ENCODE results near the gene OSCP1. TPM values are rescaled to one million over a fixed set of nuclear protein-coding genes. Genes with fewer than 3 reads are reported as not detected.

OSCP1 gene
- total and polyA plus RNA-seq, 2 donors (not counting 1 experiment from before 2014, with no cell fraction given), result 0.16 to 0.94 TPM

DNA sequence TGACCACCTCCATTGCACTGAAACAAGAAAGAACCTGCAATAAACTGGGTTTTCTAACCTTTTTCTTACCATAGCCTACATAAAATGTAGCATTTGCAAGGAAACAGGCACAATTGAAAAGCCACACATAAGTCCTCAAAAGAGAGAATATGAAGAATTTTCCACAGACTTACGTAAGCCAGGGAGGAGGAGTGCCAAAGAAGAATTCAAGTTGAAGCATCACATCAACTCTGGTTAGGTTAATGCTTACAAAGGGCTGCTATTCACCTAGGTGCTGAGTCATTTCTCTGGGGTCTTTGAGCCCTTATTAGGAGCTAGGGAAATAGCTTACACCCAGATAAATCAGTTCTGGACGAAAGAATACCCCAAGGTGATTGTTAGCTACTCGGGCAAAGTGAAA is 9.6 kb downstream of the OSCP1 start:
- WGBS (ENCODE audit: insufficient coverage), result 96% methylated on average over 2 of the region's 3 CpGs
- Histone ChIP-seq H3K4me2 (replicated peaks; ENCODE audit: low read depth, low read length, poor library complexity, severe bottlenecking) (no peak overlapping the region), H3K9ac (ENCODE audit: low read length) (no peak overlapping the region), H3K79me2 (ENCODE audit: control insufficient read depth, insufficient read depth, low read length) (no peaks in the 10 kb centered on the region), H3K27ac (ENCODE audit: low read length in 2 of 2) (no peak overlapping the region), H2AFZ (ENCODE audit: insufficient read depth, low read depth, low read length, poor library complexity, severe bottlenecking) (no peak overlapping the region), H3K27me3 (replicated peaks in 1 of 4; ENCODE audit: control extremely low read depth in 1 of 4, control insufficient read depth in 3 of 4, insufficient read depth in 4 of 4, low read length in 3 of 4) (peaks cover 0 to 3% (median 0%) of the 10 kb centered on the region in 4 experiments), H3K9me3 (ENCODE audit: control extremely low read depth in 1 of 3, control insufficient read depth in 2 of 3, insufficient read depth in 1 of 3, low read length in 2 of 3) (no peaks in the 10 kb centered on the region), H3K4me3 (ENCODE audit: control extremely low read depth in 1 of 5, extremely low read depth in 1 of 5, insufficient read depth in 1 of 5, low read depth in 2 of 5, low read length in 4 of 5) (no peak overlapping the region), H3K36me3 (replicated peaks in 1 of 2; ENCODE audit: control extremely low read depth in 1 of 2, control insufficient read depth in 1 of 2, extremely low read depth in 1 of 2, insufficient read depth in 2 of 2, low read length in 1 of 2) (no peaks in the 10 kb centered on the region), H4K20me1 (ENCODE audit: control insufficient read depth, insufficient read depth, low read length, poor library complexity, severe bottlenecking) (no peaks in the 10 kb centered on the region), H3K4me1 (ENCODE audit: control insufficient read depth in 2 of 2, insufficient read depth in 2 of 2, low read length in 2 of 2) (no peaks in the 10 kb centered on the region)
- ChIA-PET CTCF (no interaction called here), POLR2A (no interaction called here)
- ATAC-seq (ENCODE audit: low read depth) (no peak), DNase-seq (no peak)
- intact Hi-C loops (cut with micrococcal nuclease), result no loop called here
- Mint-ChIP-seq H3K9me3 (ENCODE audit: insufficient read depth) (no peaks in the 10 kb centered on the region), H3K27ac (no peak overlapping the region), H3K4me3 (no peak overlapping the region), H3K4me1 (no peaks in the 10 kb centered on the region), H3K27me3 (no peaks in the 10 kb centered on the region)
- TF ChIP-seq, protein P1, sequence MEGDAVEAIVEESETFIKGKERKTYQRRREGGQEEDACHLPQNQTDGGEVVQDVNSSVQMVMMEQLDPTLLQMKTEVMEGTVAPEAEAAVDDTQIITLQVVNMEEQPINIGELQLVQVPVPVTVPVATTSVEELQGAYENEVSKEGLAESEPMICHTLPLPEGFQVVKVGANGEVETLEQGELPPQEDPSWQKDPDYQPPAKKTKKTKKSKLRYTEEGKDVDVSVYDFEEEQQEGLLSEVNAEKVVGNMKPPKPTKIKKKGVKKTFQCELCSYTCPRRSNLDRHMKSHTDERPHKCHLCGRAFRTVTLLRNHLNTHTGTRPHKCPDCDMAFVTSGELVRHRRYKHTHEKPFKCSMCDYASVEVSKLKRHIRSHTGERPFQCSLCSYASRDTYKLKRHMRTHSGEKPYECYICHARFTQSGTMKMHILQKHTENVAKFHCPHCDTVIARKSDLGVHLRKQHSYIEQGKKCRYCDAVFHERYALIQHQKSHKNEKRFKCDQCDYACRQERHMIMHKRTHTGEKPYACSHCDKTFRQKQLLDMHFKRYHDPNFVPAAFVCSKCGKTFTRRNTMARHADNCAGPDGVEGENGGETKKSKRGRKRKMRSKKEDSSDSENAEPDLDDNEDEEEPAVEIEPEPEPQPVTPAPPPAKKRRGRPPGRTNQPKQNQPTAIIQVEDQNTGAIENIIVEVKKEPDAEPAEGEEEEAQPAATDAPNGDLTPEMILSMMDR (IDR thresholded peaks at IDR 0.05), result no peak
- TF ChIP-seq EZH2 (IDR thresholded peaks at IDR 0.05; ENCODE audit: borderline replicate concordance, insufficient read depth, low read depth, low read length, poor library complexity, severe bottlenecking), result no peak

DNA sequence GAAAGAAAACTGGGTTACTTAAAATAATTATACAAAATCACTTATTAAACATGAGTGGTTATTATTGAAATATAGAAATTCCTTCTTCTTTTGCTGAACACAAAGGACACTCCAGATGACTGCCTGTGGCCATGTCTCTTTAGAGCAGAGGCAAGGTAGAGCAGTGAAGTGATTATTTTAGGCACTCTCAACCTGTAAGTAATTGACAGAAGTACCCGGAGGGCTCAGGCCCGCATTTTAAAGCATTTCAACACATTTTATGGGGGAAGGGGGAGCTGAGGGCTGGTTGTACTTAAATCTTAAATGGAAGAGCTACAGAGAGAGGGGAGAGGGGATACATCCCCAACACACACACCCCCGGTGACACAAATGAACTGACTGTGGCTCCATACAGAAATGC is 10.2 kb downstream of the OSCP1 start:
- Histone ChIP-seq H3K9ac (ENCODE audit: low read length) (no peak overlapping the region), H3K9me3 (ENCODE audit: control extremely low read depth in 1 of 3, control insufficient read depth in 2 of 3, insufficient read depth in 1 of 3, low read length in 2 of 3) (no peaks in the 10 kb centered on the region), H3K36me3 (replicated peaks in 1 of 2; ENCODE audit: control extremely low read depth in 1 of 2, control insufficient read depth in 1 of 2, extremely low read depth in 1 of 2, insufficient read depth in 2 of 2, low read length in 1 of 2) (no peaks in the 10 kb centered on the region), H3K27ac (ENCODE audit: low read length in 2 of 2) (no peak overlapping the region), H3K4me2 (replicated peaks; ENCODE audit: low read depth, low read length, poor library complexity, severe bottlenecking) (no peak overlapping the region), H2AFZ (ENCODE audit: insufficient read depth, low read depth, low read length, poor library complexity, severe bottlenecking) (no peak overlapping the region), H3K79me2 (ENCODE audit: control insufficient read depth, insufficient read depth, low read length) (no peaks in the 10 kb centered on the region), H3K4me3 (ENCODE audit: control extremely low read depth in 1 of 5, extremely low read depth in 1 of 5, insufficient read depth in 1 of 5, low read depth in 2 of 5, low read length in 4 of 5) (no peak overlapping the region), H4K20me1 (ENCODE audit: control insufficient read depth, insufficient read depth, low read length, poor library complexity, severe bottlenecking) (no peaks in the 10 kb centered on the region), H3K27me3 (replicated peaks in 1 of 4; ENCODE audit: control extremely low read depth in 1 of 4, control insufficient read depth in 3 of 4, insufficient read depth in 4 of 4, low read length in 3 of 4) (peaks cover 0 to 3% (median 0%) of the 10 kb centered on the region in 4 experiments), H3K4me1 (ENCODE audit: control insufficient read depth in 2 of 2, insufficient read depth in 2 of 2, low read length in 2 of 2) (no peaks in the 10 kb centered on the region)
- Mint-ChIP-seq H3K27ac (no peak overlapping the region), H3K4me3 (no peak overlapping the region), H3K4me1 (no peaks in the 10 kb centered on the region), H3K9me3 (ENCODE audit: insufficient read depth) (no peaks in the 10 kb centered on the region), H3K27me3 (no peaks in the 10 kb centered on the region)
- DNase-seq (no peak), ATAC-seq (ENCODE audit: low read depth) (no peak)
- WGBS (ENCODE audit: insufficient coverage), result 100% methylated on average over 1 of the region's 3 CpGs
- TF ChIP-seq, protein P1 (IDR thresholded peaks at IDR 0.05), result no peak
- TF ChIP-seq EZH2 (IDR thresholded peaks at IDR 0.05; ENCODE audit: borderline replicate concordance, insufficient read depth, low read depth, low read length, poor library complexity, severe bottlenecking), result no peak
- ChIA-PET CTCF (no interaction called here), POLR2A (no interaction called here)
- intact Hi-C loops (cut with micrococcal nuclease), result no loop called here
